ENCODE results near the gene PLEKHA8.

Gene PLEKHA8

GRCh38 chr7:30022991-30023390 lies 5.2 kb upstream of the PLEKHA8 start:
- DNase-seq (ENCODE audit: insufficient read length, low spot score) (no peak), FAIRE-seq (no peak)

GRCh38 chr7:30023524-30023923 lies 4.7 kb upstream of the PLEKHA8 start:
- no peak for DNase-seq (ENCODE audit: insufficient read length, low spot score)
- FAIRE-seq = no peak

GRCh38 chr7:30026229-30027064 lies 1.8 kb upstream of the PLEKHA8 start, which contains the start of gene FKBP14:
FKBP14 (minus strand) TSS chr7:30026702; CDS start chr7:30026508, 194 bp downstream.
- DNase-seq (ENCODE audit: insufficient read length, low spot score) = peak; percentile 61
- FAIRE-seq = peak; percentile 97

- FAIRE-seq (peak; percentile 83), DNase-seq (ENCODE audit: insufficient read length, low spot score) (no peak)
Observed at GRCh38 chr7:30027065-30027456, 1.2 kb upstream of the PLEKHA8 start.

GRCh38 chr7:30027740-30028215 lies 434 bp upstream of the PLEKHA8 start:
- no peak for DNase-seq (ENCODE audit: insufficient read length, low spot score)
- peak; percentile 71 for FAIRE-seq

GRCh38 chr7:30028749-30029635 lies 780 bp downstream of the PLEKHA8 start:
- DNase-seq (ENCODE audit: insufficient read length, low spot score) (no peak), FAIRE-seq (peak; percentile 56)

- DNase-seq (ENCODE audit: insufficient read length, low spot score) (no peak), FAIRE-seq (no peak)
Observed at GRCh38 chr7:30029696-30030095, 1.5 kb downstream of the PLEKHA8 start.

- DNase-seq (ENCODE audit: insufficient read length, low spot score) (no peak), FAIRE-seq (peak; percentile 55)
Observed at GRCh38 chr7:30032310-30033125, 4.3 kb downstream of the PLEKHA8 start.

- no peak for FAIRE-seq
- no peak for DNase-seq (ENCODE audit: insufficient read length, low spot score)
Observed at GRCh38 chr7:30034501-30034900, 6.3 kb downstream of the PLEKHA8 start.

GRCh38 chr7:30036220-30036619 lies 8.0 kb downstream of the PLEKHA8 start:
- no peak for FAIRE-seq

GRCh38 chr7:30038196-30038980 lies 10.2 kb downstream of the PLEKHA8 start:
- DNase-seq (ENCODE audit: insufficient read length, low spot score) (no peak), FAIRE-seq (no peak)

More at GRCh38 chr7:30036220-30036619, 8.0 kb downstream of the PLEKHA8 start:
- no peak for DNase-seq (ENCODE audit: insufficient read length, low spot score)

- no peak for DNase-seq (ENCODE audit: insufficient read length, low spot score)
- FAIRE-seq = no peak
Observed at GRCh38 chr7:30040938-30041337, 12.7 kb downstream of the PLEKHA8 start.

GRCh38 chr7:30041526-30042269 lies 13.5 kb downstream of the PLEKHA8 start:
- FAIRE-seq (no peak), DNase-seq (ENCODE audit: insufficient read length, low spot score) (no peak)

- FAIRE-seq = no peak
- DNase-seq (ENCODE audit: insufficient read length, low spot score) = no peak
Observed at GRCh38 chr7:30046127-30046770, 18.0 kb downstream of the PLEKHA8 start.

GRCh38 chr7:30047124-30047523 lies 18.9 kb downstream of the PLEKHA8 start:
- no peak for FAIRE-seq
- no peak for DNase-seq (ENCODE audit: insufficient read length, low spot score)

GRCh38 chr7:30048582-30048981 lies 20.4 kb downstream of the PLEKHA8 start:
- DNase-seq (ENCODE audit: insufficient read length, low spot score) (no peak), FAIRE-seq (no peak)

GRCh38 chr7:30049173-30049572 lies 21.0 kb downstream of the PLEKHA8 start:
- DNase-seq (ENCODE audit: insufficient read length, low spot score) = no peak
- no peak for FAIRE-seq

GRCh38 chr7:30053068-30053467 lies 24.9 kb downstream of the PLEKHA8 start:
- FAIRE-seq (no peak), DNase-seq (ENCODE audit: insufficient read length, low spot score) (no peak)

GRCh38 chr7:30057741-30058140 lies 29.5 kb downstream of the PLEKHA8 start:
- DNase-seq (ENCODE audit: insufficient read length, low spot score) = no peak

More at GRCh38 chr7:30057741-30058140, 29.5 kb downstream of the PLEKHA8 start:
- FAIRE-seq = no peak
